NCI-H82 (cell line): Measurements from ENCODE around the gene TAMALIN.
"Not testable (repeated sequence)": the region's sequence is repeated elsewhere in the genome, so short reads cannot be mapped to it uniquely, and the experiment has no call there.

Experiments used
- DNase-seq: peaks from one replicate; lab custom pipeline; 2025; lab: John Stamatoyannopoulos, UW

The TAMALIN gene

DNA sequence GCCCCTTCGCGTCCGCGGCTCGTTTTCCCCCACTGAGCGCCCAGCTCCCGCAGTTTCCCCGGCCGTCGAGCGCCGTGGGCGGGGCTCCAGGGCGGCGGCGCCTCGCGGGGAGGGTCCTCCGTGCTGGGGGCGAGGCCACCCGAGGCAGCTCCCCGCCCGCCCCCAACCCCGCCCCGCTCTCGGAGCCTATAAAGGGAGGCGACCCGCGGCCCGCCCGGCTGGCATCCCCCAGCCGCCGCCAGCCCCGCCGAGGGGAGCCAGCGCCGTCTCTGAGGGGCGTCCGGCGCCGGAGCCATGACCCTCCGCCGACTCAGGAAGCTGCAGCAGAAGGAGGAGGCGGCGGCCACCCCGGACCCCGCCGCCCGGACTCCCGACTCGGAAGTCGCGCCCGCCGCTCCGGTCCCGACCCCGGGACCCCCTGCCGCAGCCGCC lies at the start of gene TAMALIN:
TSS of gene TAMALIN (plus strand) at position 221 of the 432 bp plus-strand sequence. CDS start at position 295, 74 bp downstream.
- DNase-seq = peak; percentile 84

DNA sequence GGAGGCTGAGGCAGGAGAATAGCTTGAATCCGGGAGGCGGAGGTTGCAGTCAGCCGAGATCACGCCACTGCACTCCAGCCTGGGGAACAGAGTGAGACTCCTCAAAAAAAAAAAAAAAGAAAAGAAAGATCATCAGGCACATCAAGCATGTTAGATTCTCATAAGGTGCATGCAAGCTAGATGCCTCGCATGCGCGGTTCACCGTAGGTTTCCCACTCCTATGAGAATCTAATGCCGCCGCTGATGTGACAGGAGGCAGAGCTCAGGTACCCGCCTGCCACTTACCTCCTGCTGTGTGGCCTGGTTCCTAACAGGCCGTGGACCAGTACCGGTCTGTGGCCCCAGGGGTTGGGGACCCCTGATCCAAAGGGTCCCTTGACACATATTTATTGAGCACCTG lies 48.2 kb upstream of the TAMALIN start:
- no peak for DNase-seq

DNA sequence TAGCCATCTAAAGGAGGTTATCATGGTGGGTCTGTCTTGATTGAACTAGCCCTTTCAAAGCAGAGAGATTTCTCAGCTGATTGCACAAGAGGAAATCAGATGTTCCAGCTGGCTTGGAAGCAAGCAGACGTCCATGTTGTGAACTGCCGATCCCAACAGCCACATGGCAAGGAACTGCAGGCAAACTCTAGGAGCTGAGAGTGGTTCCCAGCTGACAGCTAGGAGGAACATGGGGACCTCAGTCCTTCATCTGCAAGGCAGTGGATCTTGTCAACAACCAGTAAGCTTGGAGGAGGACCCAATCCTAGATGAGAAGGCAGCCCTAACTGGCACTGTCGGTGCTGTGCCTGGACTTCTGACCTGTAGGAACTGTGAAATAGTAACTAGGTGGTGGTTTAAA lies 47.5 kb upstream of the TAMALIN start:
- no peak for DNase-seq

DNA sequence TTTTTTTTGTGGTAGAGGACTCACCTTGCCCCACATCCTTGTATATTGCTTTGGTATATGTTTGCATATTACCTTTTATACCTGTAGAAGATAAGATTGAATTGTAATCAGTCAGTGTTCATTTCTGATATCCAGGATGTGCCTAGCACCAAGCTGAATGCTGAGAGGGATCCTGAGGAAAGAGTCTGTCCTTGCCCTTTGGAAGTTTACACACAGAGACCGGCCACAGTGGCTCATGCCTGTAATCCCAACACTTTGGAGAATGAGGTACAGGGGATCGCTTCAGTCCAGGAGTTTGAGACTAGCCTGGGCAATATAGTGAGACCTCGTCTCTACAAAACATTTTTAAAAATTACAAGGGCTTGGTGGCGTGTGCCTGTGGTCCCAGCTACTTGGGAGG lies 46.8 kb upstream of the TAMALIN start:
- DNase-seq = no peak

DNA sequence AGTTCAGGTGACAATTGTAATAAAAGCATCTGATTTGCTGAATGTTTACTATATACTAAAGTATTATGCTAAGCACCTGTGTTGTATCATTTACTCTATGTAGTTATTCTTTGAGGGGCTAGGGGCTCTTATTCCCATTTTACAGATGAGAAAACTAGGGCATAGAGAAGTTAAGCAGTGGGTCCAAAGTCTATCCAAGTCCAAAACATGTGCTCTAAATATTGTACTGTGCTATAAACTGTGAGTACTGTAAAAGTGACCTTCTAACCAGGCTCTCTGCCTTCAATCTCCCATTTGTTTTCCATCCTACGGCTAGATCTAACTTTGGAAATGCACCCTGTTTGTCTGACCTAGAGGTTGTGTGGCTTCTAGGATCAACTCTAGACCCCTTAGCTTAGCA lies 46.3 kb upstream of the TAMALIN start:
- no peak for DNase-seq

DNA sequence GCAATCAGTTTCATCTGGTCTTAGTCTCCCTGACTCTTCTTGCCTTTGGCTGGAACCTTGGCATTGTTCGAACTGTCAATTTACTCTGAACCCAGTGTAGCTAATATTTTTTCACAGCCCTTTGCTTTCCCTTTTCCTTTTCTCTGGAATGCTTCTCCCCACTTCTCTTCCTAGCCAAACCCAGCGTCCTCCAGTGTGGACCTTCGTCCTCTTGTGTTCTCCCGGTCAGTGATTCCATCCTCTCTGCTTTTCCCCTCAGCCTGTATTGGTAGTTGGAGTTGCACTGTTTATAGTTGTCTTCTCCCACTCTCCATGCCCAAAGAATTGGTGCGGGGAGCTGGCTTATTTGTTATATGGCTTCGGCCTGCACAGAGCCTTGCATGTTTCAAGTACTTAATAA lies 45.9 kb upstream of the TAMALIN start:
- DNase-seq = no peak

DNA sequence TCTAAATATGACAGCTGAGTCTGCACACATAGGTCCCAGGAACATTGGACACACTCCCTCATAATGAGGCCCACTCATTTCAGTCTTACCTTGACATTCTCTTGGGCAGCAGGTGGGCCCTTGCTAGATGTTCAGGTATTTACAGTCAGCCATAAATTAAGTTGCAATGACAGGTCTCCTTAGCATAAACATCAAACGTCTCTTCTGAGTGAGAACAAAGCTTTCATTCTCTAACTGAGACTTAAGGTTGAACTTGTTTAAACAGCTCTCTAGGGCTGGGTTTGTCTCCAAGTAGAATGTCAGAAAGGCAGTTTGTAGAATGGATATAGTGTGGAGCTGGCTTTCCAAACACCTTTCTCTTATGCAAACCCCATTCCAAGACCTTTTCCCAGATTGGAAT lies 44.9 kb upstream of the TAMALIN start:
- DNase-seq = no peak

DNA sequence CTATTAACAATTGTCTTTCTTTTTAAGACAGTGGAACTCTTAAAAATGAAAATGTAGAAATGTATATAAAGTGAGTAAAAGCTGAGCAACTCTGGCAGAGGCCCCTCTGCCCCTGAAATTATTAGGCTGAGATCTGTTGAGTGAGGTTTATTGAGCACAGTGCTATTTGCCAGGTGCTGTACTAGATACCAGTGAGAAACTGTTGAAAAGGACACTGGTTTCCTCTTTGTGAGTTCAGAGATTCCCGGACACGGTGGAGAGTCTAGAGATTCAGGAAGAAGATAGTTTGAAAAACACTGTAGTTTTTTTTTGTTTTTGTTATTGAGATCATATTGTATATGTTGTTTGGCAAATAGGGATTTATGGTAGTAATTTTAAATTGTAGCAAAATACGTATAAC lies 44.0 kb upstream of the TAMALIN start:
- DNase-seq = no peak

DNA sequence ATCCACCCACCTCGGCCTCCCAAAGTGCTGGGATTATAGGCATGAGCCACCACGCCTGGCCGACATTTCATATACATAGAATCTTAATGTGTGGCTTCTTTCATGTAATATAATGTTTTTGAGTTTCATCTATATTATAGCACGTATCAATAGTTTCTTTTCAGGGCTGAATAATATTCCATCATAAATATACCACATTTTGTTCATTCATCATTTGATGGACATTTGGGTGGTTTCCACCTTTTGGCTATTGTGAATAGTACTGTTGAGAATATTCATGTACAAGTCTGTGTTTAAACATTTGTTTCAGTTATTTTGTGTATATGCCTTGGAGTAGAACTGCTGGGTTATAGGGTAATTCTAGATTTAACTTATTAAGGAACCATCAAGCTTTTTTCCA lies 43.3 kb upstream of the TAMALIN start:
- no peak for DNase-seq

DNA sequence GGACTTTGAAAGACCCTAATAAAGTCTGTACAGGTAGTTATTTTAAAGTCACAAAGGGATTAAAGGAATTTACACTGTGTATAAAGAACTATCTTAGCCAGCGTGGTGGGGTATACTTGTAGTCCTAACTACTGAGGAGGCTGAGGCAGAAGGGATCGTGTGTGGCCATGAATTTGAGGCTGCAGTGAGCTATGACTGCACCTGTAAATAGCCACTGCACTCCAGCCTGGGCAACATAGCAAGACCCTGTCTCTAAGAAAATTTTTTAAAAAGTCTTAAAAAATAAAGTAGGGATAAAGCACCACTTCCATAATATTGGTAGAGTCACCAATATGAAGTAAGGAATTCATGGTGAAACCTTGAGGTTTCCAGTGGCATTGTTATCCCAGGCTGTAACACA lies 37.1 kb upstream of the TAMALIN start:
- no peak for DNase-seq

DNA sequence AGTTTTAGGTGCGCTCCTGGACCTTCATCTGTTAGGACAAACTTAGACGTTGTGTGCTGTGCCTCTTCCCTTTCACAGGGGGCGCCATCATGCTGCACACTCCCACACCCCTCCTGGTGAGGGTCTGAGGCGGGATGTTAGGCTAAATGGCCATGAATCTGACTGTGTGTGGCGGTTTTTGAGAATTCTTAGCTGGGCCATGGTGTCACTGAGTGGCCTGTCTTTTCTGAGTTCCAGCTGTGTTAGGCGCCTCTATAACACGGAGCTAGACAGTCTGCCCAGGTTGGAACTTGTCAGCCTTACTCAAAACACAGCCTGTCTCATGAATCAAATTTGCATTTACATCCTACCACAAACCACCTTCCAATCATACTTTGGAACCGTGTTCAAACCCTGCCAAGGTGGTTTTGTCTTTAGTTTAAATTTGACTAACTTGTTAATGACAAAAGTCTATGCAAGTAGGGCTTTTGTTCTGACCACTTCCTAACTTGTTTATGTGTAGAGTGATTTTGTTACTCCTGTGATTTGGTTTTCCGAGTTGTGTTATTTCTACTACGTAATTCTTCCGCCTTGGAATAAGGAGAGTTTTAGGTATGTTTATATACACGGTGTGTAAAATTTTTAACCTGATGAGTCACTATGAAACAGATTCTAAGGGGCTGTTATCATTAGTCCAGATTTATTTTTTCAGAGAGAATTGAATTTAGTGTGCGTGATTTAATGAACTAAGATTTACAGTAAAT lies 35.7 kb upstream of the TAMALIN start:
- DNase-seq = peak; percentile 40

DNA sequence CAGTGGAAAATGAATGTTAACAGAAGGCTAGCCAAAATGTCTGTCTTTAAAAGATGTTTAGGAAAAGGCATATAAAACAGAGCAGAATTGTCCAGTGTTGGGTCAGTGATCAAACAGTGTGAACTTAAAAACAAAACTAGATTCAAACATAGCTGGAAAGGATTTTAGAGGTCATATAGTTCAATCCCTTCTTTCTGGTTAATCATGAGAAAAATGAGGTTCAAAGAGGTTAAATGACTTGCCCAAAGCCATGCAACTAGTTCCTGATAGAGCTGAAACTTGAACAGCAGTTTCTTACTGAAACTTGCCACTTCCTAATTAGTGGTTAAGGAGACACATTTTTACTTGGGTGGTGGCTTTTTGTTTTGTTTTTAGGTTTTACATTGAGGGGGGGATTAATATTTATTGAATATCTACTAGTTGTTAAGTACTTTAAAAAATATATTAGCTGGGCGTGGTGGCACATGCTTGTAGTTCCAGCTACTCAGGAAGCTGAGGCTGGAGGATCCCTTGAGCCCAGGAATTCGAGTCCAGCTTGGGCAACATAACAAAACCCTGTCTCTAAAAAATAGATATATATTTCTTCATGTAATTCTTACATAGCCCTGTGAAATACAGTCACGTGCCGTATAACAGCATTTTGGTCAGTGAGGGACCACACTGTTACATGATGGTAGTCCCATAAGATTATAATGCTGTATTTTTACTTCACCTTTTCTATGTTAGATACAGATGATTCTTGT lies 34.9 kb upstream of the TAMALIN start:
- no peak for DNase-seq

DNA sequence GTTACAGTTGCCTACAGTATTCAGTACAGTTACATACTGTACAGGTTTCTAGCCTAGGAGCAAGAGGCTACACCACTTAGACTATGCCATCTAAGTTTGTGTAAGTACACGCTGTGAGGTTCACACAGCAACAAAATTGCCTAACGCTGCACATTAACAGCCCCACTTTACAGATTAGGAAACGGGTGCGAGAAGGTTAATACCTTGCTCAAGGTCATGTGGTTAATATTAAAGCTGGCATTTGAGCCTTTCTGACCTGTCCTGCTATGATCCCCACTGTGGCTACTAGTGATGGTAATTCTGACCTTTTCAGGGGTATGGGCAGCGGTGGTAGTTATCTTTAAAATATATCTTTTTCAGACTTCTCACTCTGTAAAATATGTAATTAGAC lies 34.3 kb upstream of the TAMALIN start:
- no peak for DNase-seq

DNA sequence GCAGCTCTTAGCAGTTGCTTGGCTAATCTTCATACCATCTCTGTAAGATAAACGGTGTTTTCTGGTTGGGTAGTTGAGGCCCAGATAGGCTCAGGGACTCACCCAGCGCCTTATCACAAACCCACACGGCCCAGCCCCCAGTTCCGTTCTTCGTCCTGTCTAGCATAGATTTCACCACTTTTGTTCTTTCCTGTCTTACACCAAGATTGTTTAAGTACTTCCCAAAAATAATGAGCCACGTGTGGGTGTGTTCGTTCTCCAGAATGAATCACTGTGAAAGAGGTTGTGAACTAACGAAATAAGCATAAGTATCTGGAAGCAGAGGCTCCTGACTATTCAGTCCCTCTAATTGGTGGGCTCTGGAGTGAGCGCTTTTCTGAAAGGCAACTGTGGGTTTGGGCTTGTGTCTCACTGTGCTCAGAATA lies 33.9 kb upstream of the TAMALIN start:
- DNase-seq = no peak

DNA sequence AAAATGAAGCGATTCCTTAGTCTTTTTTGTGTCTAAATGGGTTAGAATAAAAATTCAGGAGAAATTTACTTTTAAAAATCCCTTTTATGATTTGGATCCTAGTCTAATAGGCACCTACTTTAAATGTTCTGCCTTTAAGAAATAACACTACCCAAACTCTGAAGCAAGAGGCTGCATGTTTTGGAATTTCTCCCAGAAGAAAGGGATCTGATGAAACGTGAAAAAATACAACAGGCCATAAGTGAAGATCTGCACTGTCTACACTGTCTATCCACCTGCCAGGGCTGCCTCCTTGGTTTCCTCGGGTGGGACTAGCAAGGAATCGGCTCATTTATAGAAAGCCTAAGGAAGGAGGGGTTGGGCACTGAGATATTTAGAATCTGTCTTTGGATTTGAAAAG lies 33.2 kb upstream of the TAMALIN start:
- DNase-seq = no peak

DNA sequence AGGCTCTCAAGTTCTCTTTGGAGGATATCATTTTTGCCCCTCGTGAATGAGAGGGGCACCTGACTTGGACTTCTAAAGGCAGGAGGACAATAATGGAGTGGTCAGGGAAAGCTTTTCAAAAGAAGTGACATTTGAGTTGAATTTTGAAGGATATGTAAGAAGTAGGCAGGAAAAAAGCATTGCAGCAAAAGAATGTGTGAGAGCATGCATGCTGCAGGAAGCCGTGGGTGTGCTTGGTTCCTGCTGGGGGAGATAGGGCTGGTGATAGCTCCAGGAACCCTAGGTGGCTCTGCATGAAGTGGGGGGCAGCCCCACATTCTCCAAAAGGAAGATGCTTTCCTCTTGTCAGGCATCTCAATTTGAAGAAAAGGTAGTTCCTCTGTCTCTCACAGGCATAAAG lies 32.1 kb upstream of the TAMALIN start:
- DNase-seq = no peak

DNA sequence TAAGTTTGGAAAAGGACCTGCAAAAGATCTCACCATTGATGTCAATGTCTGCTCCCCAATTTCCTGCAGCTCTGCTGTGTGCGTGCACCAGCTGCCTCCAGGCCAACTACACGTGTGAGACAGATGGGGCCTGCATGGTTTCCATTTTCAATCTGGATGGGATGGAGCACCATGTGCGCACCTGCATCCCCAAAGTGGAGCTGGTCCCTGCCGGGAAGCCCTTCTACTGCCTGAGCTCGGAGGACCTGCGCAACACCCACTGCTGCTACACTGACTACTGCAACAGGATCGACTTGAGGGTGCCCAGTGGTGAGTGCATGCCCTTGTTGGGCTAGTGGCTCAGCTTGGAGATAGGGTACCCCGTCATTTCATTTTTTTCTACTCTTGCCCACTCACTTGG lies 31.6 kb upstream of the TAMALIN start:
- DNase-seq = no peak

DNA sequence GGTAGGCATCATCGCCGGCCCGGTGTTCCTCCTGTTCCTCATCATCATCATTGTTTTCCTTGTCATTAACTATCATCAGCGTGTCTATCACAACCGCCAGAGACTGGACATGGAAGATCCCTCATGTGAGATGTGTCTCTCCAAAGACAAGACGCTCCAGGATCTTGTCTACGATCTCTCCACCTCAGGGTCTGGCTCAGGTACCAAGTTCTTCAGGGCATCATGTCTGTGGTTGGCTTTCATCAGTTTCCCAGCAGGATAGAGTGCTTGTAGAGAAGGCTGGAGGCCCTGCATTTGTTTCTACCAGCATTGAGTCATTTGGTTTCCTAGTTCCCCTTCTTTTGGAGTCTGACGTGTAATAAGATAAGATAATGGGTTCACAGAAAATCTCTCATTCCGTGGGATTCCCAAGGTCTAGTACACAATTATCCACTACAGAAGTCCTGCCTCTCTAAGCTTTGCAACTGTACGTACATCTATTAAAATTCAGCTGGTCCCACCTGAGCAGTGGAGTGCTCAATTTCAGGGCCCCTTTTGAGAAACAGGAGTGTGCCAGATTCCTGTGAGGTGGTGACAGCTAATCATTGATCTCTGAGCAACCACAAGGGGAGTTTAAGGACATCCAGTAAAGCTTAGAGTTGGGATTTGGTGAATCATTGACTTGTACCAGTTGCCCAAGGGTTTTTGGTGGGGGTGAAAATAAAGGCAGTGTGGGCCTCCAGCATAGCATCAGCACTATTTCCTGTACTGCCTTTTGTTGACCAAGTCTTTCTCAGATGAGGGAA lies 30.2 kb upstream of the TAMALIN start:
- DNase-seq = no peak

DNA sequence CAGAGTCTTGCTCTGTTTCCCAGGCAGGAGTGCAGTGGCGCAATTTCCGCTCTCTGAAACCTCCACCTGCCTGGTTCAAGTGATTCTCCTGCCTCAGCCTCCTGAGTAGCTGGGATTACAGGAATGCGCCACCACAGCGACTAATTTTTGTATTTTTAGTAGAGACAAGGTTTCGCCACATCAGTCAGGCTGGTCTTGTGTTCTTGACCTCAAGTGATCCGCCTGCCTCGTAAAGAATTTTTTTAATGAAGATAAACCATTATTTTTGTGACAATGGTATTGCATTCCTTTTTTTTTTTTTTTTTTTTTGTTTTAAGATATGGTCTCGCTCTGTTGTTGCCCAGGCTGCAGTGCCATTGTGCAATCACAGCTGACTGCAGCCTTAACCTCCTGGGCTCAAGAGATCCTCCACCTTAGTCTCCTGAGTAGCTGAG lies 29.4 kb upstream of the TAMALIN start:
- no peak for DNase-seq

DNA sequence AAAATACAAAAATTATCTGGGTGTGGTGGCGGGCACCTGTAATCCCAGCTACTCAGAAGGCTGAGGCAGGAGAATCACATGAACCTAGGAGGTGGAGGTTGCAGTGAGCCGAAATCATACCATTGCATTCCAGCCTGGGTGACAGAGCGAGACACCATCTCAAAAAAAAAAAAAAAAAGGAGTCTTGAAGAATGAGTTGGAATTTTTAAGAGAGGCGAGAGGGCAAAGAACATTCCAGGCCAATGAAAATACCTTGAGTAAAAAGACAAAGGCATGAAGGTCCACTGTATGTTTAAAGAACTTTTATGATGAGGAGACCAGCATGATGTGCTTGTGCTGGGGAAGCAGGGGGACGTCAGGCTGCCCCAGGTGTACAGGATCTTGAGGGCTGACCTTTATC lies 27.4 kb upstream of the TAMALIN start:
- DNase-seq = not testable (repeated sequence)

DNA sequence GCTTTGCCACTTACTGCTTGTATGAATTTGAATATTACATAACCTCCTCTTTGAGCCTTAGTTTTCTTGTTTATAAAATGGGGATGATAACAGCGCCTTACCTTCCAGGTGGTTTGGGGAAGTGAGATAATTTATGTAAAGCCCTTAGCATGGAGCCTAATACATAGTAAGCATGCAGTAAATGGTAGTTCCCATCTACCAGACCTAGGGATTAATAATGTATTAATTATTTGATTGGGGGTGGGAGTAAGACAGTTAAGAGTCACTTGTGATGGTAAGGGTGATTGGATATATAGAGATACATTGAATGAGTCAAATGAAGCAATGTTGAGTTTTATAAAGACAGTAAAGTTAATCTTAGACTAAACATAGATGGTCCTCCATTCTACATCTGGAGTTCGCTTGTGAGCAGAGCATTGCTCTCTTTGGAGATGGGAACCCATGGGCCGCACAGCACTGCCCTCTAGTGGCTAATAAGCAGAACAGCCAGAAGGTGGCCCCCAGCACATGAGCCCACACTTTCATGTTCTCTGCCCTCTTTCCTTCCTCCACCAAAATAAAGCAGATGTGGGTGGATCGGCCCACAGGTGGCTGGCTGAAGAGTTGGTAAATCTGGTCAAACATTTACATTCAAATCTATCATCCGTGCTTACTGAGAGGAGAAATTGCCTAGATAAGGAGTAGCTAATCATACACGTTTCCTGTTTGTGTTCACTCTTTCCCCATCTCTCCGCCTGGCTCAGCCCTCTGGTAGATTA lies 26.5 kb upstream of the TAMALIN start:
- peak; percentile 82 for DNase-seq

DNA sequence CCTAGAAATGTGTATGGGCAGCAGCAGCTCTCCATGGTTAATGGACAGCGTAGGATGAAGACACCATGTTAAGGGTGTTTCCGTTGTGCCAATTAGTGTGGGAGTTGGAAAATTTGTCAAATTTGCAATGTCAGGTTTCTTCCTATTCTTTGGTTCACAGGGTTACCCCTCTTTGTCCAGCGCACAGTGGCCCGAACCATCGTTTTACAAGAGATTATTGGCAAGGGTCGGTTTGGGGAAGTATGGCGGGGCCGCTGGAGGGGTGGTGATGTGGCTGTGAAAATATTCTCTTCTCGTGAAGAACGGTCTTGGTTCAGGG lies 26.0 kb upstream of the TAMALIN start:
- DNase-seq = no peak
